HUES48 (cell line): ENCODE measurements around the gene PLA2G4B.
"Not testable (repeated sequence)": the region's sequence is repeated elsewhere in the genome, so short reads cannot be mapped to it uniquely, and the experiment has no call there.

Source experiments
- H3K27ac ChIP-seq: one replicate; pipeline ENCODE4 v1.7.0; 2013; ENCODE audit warnings: low read depth, low read length, inconsistent platforms
- H3K27me3 ChIP-seq: 2 replicates; pipeline ENCODE4 v1.6.1; 2013; ENCODE audit warnings: mild to moderate bottlenecking, low read length; ENCODE audit not compliant: control insufficient read depth, insufficient read depth
- H3K36me3 ChIP-seq: 2 replicates; pipeline ENCODE4 v1.6.1; 2013; ENCODE audit warnings: low read length; ENCODE audit not compliant: control insufficient read depth, insufficient read depth
- H3K4me1 ChIP-seq: 2 replicates; pipeline ENCODE4 v1.6.1; 2013; ENCODE audit warnings: mild to moderate bottlenecking, low read length; ENCODE audit not compliant: control insufficient read depth, insufficient read depth
- H3K4me3 ChIP-seq: 2 replicates; pipeline ENCODE4 v1.5.1; 2013; ENCODE audit warnings: mild to moderate bottlenecking, low read depth, low read length
- H3K9ac ChIP-seq: 2 replicates; pipeline ENCODE4 v1.6.1; 2013; ENCODE audit warnings: mild to moderate bottlenecking, low read depth, low read length, moderate library complexity
- H3K9me3 ChIP-seq: 2 replicates; pipeline ENCODE4 v1.6.1; 2013; ENCODE audit warnings: low read length; ENCODE audit not compliant: control insufficient read depth, insufficient read depth

PLA2G4B gene

DNA sequence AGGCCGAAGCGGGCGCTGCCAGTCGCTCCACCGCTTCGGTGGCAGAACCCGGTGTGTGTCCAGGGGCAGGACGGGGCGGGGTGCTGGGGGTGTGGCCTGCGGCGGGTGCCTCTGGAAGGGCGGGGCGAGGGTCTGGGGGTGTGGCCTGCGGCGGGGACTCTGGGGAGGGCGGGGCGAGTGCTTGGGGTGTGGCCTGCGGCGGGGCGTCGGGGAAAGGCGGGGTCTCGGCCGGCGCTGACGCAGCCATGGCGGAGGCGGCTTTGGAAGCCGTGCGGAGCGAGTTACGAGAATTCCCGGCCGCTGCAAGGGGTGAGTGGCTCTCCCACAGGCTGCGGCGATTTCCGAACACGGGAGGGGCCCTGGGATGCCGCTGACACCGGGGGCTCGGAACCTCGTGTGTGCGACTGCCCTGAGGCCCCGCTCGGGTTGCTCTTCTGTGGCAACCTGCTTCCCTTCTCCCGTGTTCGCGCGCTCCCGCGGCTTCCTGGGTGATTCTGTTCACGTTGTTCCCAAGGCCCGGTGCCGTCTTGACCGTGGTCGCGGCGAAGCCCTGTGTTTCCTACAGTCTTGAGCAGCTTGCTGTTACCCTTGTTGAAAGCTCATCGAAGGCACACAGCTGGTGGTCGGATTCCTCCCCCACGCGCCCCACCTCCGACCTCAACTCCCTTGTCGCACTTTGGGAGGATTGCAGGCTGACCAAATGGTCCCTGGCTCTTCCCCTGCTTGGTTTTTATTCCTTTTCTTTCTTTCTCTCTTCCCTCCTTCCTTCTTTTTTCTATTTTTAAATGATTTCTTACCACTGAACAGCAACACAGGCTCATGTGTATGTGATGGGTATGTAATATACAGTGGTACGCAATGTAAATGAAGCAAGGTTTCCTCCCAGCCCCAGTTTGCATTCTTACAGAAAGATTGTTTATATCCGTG is 10.5 kb upstream of the PLA2G4B start, which contains the start of gene JMJD7:
Gene JMJD7, plus strand, starts transcription at position 213 of the 927 bp plus-strand sequence. Its CDS starts 33 bp downstream, at position 246.
- Histone ChIP-seq H3K4me1 (peaks cover 4% of the 10 kb centered on the region), H3K27me3 (no peaks in the 10 kb centered on the region; the same call in 1 of the 2 replicates), H3K9ac (peak within 1 kb of the TSS; percentile 72), H3K36me3 (peaks cover 16% of the 10 kb centered on the region), H3K9me3 (no peaks in the 10 kb centered on the region), H3K27ac (peak within 1 kb of the TSS; percentile 74), H3K4me3 (peak within 1 kb of the TSS; percentile 97)

DNA sequence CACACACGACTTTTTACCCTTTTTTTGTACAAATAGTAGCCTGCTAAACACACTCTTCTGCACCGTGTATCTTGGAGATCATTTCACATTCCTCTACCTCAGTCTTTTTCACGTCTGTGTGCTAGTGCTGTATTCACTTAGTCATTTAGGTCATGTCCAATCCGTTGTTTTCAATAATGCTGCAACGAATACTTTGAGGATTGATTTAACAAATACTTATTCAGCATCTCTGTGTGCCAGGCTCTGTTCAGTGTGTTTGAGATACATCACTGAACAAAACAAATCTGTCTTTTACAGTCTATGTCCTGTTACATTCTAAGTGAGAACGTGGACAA is 9.9 kb upstream of the PLA2G4B start:
- H3K4me1 ChIP-seq, result peaks cover 4% of the 10 kb centered on the region
- H3K36me3 ChIP-seq, result peaks cover 12% of the 10 kb centered on the region
- no peaks in the 10 kb centered on the region for H3K9me3 ChIP-seq
- peak overlapping the region; percentile 97 for H3K4me3 ChIP-seq
- H3K27ac ChIP-seq, result no peak overlapping the region
- no peak overlapping the region for H3K9ac ChIP-seq
- H3K27me3 ChIP-seq, result no peaks in the 10 kb centered on the region; the same call in 1 of the 2 replicates

DNA sequence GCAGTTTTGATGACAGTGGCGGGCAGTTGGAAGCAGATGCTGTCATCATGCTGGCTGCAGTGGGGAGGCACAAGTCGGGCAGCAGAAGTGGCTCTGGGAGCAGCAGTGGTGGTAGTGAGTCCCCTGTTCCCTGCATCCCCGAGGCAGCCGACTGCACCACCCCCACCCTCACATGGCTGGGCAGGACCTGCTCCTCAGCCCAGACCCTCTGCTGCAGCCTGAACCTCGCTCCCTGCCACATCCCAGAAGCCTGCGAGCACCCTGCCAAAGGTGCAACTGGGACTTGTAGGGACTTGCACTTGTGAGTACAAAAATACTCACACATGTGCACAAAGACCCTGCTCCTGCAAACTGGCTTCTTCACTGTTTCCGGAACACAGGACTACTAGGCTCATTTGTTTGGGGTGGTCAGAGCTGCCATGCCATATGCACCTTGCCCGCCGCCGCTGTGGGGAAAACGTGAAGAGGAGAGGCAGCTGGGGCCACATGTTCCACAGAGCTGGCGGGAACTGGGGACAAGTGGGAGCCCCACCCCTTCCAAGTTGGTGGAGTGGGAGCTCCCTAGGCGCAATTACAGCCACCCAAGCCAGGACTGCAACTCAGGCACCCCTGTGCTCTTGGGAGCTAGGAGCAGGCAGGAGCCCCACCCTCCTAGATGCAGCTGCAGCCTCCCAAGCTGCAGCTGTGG is 8.5 kb upstream of the PLA2G4B start:
- Histone ChIP-seq H3K4me3 (no peak overlapping the region), H3K4me1 (peaks cover 4% of the 10 kb centered on the region), H3K36me3 (peaks cover 12% of the 10 kb centered on the region), H3K27ac (no peak overlapping the region), H3K27me3 (no peaks in the 10 kb centered on the region; the same call in 1 of the 2 replicates), H3K9ac (no peak overlapping the region), H3K9me3 (no peaks in the 10 kb centered on the region)

DNA sequence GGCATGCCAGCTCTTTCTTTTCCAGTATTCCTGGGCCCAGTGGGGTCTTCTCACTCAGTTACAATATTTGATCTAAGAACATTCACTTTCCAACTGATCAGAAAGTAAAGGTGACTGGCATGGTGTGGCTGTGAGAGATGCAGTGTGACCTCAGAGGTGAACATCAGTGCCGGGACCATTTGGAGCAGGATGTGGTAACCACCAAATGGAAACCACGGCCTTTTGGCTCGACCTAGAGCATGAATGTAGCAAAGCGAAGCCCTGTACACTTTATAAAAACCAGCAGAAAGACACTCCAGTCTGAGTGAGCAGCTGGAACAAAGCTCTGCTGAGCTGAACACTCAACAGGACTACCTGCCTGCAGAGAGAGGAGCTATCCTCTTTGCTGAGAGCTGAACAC is 7.4 kb upstream of the PLA2G4B start:
- H3K9me3 ChIP-seq, H3K27me3 ChIP-seq, H3K4me1 ChIP-seq, H3K27ac ChIP-seq, H3K4me3 ChIP-seq, H3K9ac ChIP-seq: not testable (repeated sequence)
- peaks cover 12% of the 10 kb centered on the region for H3K36me3 ChIP-seq

DNA sequence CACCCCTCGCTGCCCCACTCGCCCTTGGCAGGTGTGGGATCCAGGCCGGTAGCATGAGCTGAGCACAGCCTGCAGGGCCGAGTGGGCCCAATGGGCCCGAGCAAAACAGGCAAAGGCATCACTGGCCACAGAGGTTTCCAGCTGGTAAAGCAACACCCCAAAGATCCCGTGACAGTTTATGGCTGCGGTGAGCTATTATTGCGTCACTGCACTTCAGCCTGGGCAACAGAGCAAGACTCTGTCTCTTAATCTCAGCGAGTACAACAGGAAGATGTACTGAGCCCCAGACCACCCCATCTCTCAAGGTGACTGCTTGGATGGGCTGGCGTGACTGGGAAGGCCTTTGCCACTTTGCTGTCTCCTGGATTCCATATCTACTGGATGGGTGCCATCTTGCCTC is 6.4 kb upstream of the PLA2G4B start:
- Histone ChIP-seq H3K4me3 (no peak overlapping the region), H3K9me3 (no peaks in the 10 kb centered on the region), H3K9ac (no peak overlapping the region), H3K4me1 (peaks cover 4% of the 10 kb centered on the region), H3K27me3 (no peaks in the 10 kb centered on the region), H3K27ac (no peak overlapping the region), H3K36me3 (peaks cover 12% of the 10 kb centered on the region)

DNA sequence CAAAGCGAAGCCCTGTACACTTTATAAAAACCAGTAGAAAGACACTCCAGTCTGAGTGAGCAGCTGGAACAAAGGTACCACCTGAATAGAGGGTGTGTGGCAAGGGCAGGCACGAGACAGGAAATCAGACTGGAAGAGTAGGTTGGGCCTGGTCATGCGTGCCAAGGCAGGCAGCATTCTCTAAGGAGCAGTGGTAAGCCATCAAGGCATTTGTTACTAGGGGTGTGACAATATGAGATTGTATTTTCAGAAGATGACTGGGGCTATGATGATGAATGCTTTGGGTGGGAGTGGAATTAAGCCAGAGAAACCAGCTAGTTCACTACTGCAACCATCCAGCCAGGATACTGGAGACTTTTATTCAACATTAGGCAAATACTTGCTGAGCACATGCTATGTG is 5.8 kb upstream of the PLA2G4B start:
- H3K36me3 ChIP-seq, result peaks cover 12% of the 10 kb centered on the region
- H3K9me3 ChIP-seq, result no peaks in the 10 kb centered on the region
- H3K27me3 ChIP-seq, result no peaks in the 10 kb centered on the region
- H3K4me1 ChIP-seq, result peaks cover 4% of the 10 kb centered on the region
- H3K4me3 ChIP-seq, result no peak overlapping the region
- H3K27ac ChIP-seq, result no peak overlapping the region
- H3K9ac ChIP-seq, result no peak overlapping the region

DNA sequence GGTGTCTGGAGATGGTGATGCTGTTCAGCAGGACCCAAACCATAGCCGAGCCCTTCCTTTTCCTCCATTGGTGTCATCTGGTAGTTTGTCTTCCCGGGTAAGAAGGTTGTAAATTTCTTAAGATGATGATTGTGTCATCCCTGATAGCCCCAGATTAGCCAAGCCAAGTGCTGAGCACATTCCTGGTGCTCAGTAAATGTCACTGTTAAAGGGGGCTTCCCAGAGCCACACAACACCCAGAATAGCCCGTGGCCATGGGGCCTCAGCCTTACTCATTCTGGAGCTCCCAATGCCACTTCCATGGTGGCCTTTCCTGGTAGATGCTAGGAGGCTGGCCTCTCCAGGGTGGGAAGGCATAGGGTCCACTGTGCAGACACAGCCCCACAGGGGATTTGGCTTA is 4.6 kb upstream of the PLA2G4B start:
- Histone ChIP-seq H3K9ac (no peak overlapping the region), H3K4me3 (no peak overlapping the region), H3K27ac (no peak overlapping the region), H3K9me3 (no peaks in the 10 kb centered on the region), H3K27me3 (no peaks in the 10 kb centered on the region), H3K4me1 (no peaks in the 10 kb centered on the region), H3K36me3 (peaks cover 12% of the 10 kb centered on the region)

DNA sequence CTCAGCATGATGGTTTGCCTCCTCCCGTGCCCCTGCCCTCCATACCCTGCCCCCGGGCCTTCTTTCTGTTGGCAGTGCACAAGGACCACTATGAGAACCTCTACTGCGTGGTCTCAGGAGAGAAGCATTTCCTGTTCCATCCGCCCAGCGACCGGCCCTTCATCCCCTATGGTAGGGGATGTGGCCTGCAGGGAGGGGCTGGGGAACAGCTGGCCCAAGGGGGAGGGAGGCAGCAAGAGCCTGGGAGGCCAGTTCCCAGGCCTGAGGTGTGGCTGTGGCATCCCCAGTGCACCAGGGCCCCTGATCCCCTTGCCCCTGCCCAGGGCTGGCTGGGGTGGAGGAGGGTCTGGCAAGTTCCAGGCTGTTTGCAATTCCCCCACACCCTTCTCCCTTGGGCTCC is 2.6 kb upstream of the PLA2G4B start:
- Histone ChIP-seq H3K4me3 (no peak overlapping the region), H3K27ac (no peak overlapping the region), H3K27me3 (no peaks in the 10 kb centered on the region), H3K9ac (no peak overlapping the region), H3K9me3 (no peaks in the 10 kb centered on the region), H3K36me3 (peaks cover 12% of the 10 kb centered on the region), H3K4me1 (no peaks in the 10 kb centered on the region)

DNA sequence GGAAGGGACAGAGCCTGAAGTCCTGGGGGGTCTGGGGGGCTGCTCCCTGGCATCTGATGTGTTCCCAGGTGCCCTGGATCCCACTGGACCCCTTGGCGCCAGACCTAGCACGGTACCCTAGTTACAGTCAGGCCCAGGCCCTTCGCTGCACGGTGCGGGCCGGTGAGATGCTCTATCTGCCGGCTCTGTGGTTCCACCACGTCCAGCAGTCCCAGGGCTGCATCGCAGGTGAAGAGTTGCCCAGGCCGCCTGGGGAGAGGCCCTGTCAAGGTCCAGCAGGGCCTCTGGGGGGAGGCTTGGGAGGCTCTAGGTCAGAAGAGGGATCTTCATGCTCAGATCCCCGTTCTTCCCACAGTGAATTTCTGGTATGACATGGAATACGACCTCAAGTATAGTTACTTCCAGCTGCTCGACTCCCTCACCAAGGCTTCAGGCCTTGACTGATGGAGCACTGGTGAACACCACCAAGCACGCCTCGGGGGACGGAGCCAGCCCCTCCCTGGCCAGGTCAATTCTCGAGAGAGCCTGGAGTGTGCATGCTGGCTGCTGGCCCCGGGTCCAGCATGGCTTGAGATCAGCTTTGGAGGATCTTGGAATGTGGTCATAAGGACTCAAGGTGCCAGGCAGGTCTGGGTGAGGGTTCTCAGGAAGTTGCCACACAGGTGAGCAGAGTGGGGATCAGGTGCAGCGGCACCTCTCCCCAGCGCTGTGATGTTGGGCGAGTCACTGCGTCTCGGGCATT is 1.8 kb upstream of the PLA2G4B start:
- no peaks in the 10 kb centered on the region for H3K27me3 ChIP-seq
- H3K27ac ChIP-seq, result no peak overlapping the region
- no peaks in the 10 kb centered on the region for H3K9me3 ChIP-seq
- no peak overlapping the region for H3K9ac ChIP-seq
- peaks cover 6% of the 10 kb centered on the region for H3K36me3 ChIP-seq
- H3K4me3 ChIP-seq, result no peak overlapping the region
- H3K4me1 ChIP-seq, result no peaks in the 10 kb centered on the region

DNA sequence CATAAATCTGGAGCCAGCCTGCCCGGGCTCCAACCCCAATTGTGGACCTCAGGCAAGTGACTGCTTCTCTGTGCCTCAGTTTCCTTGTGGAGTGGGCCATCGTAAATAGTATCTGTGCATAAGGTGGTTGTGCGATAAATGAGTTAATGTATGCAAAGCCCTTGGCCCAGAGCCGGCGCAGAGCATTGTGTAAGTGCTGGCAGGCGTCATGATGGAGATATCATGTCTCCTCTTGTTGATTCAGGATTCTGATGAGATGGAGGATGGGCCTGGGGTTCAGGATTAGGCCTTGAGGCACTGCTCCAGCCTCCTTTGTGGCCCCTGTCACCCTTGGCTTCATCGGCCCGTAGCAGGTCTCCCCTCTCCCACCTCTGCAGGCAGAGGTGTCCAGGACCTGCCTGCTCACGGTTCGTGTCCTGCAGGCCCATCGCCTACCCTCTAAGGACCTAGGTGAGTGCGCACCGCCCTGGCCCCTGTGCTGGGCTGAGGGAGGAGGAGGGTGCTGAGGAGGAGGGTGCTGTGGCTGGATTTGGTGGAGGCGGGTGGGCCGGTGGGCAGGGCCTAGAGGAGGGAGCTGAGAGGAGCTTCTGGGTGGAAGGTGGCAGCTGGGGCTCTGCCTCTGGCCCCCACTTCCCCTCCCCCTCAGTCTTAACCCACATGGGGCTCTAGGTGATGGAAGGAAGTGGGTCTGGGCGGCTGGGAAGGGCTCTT is 1.3 kb downstream of the PLA2G4B start:
- H3K4me1 ChIP-seq, result no peaks in the 10 kb centered on the region
- H3K4me3 ChIP-seq, result no peak overlapping the region
- H3K36me3 ChIP-seq, result peaks cover 4% of the 10 kb centered on the region; the same call in 1 of the 2 replicates
- H3K9ac ChIP-seq, result no peak overlapping the region
- H3K27me3 ChIP-seq, result no peaks in the 10 kb centered on the region
- no peaks in the 10 kb centered on the region for H3K9me3 ChIP-seq
- no peak overlapping the region for H3K27ac ChIP-seq
